NCI-H82 treated with DMSO at 0.1 percent for 48 hours (cell line): ENCODE data around the gene KSR2.
"Not testable (repeated sequence)": the region's sequence is repeated elsewhere in the genome, so short reads cannot be mapped to it uniquely, and the experiment has no call there.

Experiments used
- DNase-seq: peaks from one replicate; lab custom pipeline; 2025; ENCODE audit not compliant: unreplicated experiment; lab: John Stamatoyannopoulos, UW

KSR2 gene

GRCh38 chr12:117646520-117646919, 322.3 kb downstream of the KSR2 start:
- DNase-seq, result peak; percentile 94

- DNase-seq, result no peak
Observed at GRCh38 chr12:117645473-117645872, 323.3 kb downstream of the KSR2 start.

GRCh38 chr12:117643971-117644370, 324.8 kb downstream of the KSR2 start:
- peak; percentile 87 for DNase-seq

GRCh38 chr12:117641885-117642284, 326.9 kb downstream of the KSR2 start:
- no peak for DNase-seq

- no peak for DNase-seq
Observed at GRCh38 chr12:117640511-117640910, 328.3 kb downstream of the KSR2 start.

GRCh38 chr12:117629454-117629853, 339.3 kb downstream of the KSR2 start:
- no peak for DNase-seq

GRCh38 chr12:117628711-117629110, 340.1 kb downstream of the KSR2 start:
- DNase-seq, result not testable (repeated sequence)

- DNase-seq, result no peak
Observed at GRCh38 chr12:117622741-117623140, 346.0 kb downstream of the KSR2 start.

- DNase-seq, result no peak
Observed at GRCh38 chr12:117622087-117622486, 346.7 kb downstream of the KSR2 start.

GRCh38 chr12:117607778-117608177, 361.0 kb downstream of the KSR2 start:
- no peak for DNase-seq

GRCh38 chr12:117606945-117607344, 361.8 kb downstream of the KSR2 start:
- no peak for DNase-seq

GRCh38 chr12:117606024-117606423, 362.8 kb downstream of the KSR2 start:
- DNase-seq, result no peak

GRCh38 chr12:117603316-117604113, 365.3 kb downstream of the KSR2 start:
- no peak for DNase-seq

GRCh38 chr12:117599849-117600248, 368.9 kb downstream of the KSR2 start:
- DNase-seq, result no peak

- DNase-seq, result peak; percentile 71
Observed at GRCh38 chr12:117596968-117597367, 371.8 kb downstream of the KSR2 start.

- DNase-seq, result no peak
Observed at GRCh38 chr12:117595751-117596150, 373.0 kb downstream of the KSR2 start.

GRCh38 chr12:117594481-117594880, 374.3 kb downstream of the KSR2 start:
- no peak for DNase-seq

GRCh38 chr12:117593815-117594400, 374.9 kb downstream of the KSR2 start:
- DNase-seq, result no peak

- DNase-seq, result no peak
Observed at GRCh38 chr12:117592588-117593305, 376.0 kb downstream of the KSR2 start.

GRCh38 chr12:117590999-117591398, 377.8 kb downstream of the KSR2 start:
- DNase-seq, result no peak

- DNase-seq, result no peak
Observed at GRCh38 chr12:117590386-117590785, 378.4 kb downstream of the KSR2 start.

- DNase-seq, result no peak
Observed at GRCh38 chr12:117589021-117589420, 379.8 kb downstream of the KSR2 start.
